HL-60/S4 treated with phorbol 12-myristate 13-acetate at 8.2 ng/mL for 4 days and 3 days (cell line): Measurements from ENCODE around the gene TGFBR3.

ENCODE experiments used
- in situ Hi-C: fragments of 300-500 bp; cut with MboI; formaldehyde crosslinking; loops from 2 replicates; pipeline ENCODE4 v1.15.0; 2022; ENCODE audit warnings: low sequenced_read_pairs

Gene TGFBR3

DNA sequence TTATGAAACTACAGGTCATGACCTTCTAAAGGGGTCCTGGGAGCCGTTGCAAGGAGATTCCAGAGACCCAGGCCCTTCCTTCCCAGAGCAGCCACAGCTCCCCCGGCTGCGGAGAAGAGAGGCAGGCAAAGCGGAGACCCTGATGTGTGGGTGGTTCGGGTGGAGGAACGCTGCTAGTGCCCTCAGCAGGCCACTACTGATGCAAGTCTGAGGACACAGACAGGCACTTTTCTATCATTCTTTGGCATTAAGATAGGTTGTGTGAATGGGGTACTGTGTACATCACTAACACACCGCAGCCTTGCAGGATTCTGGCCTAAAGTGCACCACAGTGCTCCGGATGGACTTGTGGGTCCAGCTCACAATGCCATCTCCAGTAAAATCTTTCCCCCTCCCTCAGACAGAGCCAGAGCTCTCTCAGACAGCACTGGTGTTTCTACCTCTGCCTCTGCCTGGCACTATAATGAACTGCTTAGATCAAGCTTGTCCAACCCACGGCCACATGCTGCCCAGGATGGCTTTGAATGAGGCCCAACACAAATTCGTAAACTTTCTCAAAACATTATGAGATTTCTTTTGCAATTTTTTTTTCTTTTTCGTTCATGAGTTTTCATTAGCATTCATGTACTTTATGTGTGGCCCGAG lies 121.4 kb downstream of the TGFBR3 start:
- in situ Hi-C loops: no loop called here

DNA sequence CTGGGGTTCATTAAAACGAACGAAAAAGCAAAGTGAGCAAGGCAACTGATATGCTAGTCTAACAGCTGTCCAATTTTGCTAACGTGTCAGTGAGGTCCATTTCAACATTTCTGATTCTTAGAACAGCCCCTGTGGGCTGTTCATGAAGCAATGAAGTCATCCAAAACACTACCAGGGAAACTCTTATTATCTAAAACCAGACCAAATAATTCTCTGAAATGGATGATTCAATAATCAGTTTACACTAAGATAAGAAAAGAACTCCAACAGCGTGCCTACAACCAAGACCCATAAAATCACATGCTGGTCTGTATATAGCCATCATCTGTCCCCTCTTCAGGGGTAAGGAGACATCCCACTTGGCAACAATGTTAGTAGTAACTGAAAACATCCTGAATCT lies 122.7 kb downstream of the TGFBR3 start:
- in situ Hi-C loops: no loop called here

DNA sequence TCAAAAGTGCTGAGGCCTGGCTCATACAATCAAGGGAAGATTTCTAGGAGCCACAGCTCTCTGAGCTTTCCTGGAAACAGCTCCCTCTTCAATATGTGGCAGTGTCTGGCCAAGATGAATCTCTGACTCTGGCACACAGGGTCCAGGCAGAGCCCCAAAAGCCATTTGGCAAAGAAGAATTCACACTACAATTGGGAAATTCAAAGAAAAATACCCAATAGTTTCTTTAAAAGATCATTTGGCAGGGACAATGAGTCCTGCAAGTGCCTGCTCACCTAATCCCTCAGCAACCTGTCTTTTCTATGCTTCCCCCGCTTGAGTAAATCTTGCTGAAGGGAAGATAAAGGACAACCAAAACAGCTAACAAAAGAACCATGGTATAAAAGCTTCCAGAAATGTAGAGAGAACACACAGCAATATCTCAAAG lies 124.6 kb downstream of the TGFBR3 start:
- in situ Hi-C loops: no loop called here

DNA sequence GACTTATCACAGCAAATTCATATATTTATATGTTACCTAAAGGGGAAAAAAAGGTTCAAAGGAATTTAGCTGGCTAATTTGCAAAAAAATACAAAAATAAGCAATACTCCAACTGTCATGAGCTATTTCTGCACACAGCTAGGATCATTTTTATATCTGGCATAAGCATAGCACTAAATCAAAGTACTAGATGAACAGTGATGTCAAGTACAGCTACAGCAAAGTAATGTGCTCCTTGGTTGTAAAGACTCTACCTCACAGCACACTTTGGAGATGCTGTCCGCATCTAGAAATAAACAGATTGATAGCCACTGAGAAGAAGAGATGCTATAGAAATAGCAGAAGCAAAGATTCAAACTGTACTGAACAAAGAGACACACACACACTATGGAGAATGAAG lies 125.4 kb downstream of the TGFBR3 start:
- in situ Hi-C loops: no loop called here

- in situ Hi-C loops: no loop called here
These were observed 126.9 kb downstream of the TGFBR3 start for GRCh38 chr1:91759076-91759475.

DNA sequence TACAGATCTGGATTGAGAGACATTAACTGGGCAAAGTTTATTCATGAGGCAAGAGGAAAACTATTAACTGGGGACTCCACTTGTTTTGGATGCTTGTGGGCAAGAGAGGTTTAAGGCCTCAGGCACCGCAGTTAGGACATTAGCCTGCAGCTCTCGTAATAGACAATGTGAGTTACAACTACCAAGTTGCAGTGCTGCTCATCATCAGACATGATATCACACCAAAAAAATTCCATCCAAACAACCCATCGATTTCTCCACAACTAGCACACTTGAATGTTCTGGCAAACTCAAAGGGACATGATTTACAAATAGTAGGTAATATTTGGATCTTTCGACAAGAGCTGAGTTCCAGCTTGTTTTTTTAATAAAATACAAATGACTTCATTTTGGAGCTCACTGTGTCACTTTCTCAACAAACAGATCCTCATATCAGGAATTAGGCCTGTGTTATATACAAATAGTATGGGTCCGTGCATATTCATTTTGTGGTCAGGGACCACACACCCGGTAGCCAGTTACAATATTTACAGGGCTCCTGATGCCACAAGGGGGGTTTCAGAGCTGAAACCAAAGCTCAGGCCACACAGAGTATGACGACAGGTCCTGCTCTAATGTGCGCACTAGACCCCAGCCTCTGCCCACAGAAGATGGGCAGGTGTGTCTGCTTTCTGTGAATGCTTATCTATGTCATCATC lies 128.0 kb downstream of the TGFBR3 start:
- in situ Hi-C loops: no loop called here

DNA sequence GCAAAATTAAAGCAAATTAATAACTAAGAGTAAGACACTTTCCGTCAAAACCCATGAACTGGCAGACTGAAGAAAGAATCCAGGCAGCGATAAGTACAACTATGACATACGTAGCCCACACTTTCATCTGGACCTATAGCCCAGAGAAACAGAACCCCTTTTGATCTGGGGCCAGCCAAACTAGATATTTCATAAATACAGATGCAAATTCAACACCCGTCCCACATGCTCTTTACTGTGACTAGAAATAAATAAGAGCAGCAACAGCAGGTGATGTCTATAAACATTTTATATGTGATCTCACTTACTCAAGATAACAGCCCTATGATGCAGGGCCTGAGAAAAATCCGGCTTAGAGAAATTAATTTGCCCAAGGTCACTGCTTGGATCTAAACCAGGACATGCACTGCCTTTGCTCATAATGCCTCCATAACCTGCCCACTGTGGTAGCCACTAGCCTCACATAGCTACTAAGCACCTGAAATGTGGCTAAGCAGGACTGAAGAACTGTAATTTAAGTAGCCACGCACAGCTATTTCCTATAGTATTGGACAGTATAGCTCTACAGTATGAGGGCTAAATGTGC lies 130.2 kb downstream of the TGFBR3 start:
- in situ Hi-C loops: no loop called here

DNA sequence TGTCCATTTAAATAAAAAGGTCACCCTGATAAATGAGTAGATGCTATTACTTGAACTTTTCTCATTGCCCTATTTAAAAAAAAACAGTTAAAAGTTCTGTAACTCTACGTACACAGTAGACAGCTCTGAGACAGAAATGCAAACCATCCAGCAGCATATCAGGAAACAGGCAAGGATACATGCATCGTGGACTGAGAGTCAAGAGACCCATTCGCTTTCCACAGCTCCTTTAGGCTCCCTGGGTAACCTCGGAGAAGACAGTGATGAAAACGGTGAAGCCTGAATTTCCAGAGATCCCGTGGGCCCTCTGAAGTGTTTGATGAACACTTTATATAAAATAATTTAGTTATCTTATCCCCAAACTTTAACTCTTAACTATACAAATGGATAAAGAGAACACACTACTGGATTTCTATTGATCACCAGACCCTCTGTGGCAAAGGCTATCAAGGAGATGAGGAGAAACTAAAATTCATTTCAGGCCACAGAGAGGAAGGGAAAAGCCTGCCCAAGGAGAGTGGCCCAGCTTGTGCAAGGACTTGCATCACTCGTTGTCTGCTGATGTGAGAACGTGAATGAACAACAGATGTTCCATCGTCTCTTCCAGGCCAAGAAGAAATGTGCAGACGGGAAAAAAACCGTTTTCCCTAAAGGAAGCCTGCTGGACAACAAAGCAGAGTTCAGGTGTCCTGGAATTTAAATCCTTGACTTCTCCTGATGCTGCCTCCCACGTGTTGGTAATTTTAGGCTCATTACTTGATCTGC lies 131.0 kb downstream of the TGFBR3 start:
- in situ Hi-C loops: no loop called here

- in situ Hi-C loops: no loop called here
These were observed 131.6 kb downstream of the TGFBR3 start for GRCh38 chr1:91754348-91754747.

GRCh38 chr1:91753878-91754277 lies 132.1 kb downstream of the TGFBR3 start:
- in situ Hi-C loops: no loop called here

DNA sequence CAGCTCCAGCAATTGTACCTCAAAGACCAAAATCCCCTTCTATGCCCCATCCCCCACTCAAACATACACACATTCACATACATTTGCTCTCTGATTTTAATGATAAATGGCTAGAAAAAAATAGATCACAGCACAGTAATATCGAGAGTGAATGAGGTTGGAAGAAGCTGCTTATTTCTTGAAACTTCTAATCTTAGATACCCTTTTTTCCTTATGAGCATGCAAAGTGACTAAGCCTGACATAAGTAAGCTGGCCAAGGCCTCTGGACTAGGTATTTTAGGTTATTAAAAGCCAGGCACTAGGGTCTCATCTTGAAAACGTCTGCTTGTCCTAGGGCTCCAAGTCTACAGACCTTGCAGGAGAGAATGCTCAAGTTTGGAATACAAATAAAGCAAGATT lies 133.6 kb downstream of the TGFBR3 start:
- in situ Hi-C loops: no loop called here

DNA sequence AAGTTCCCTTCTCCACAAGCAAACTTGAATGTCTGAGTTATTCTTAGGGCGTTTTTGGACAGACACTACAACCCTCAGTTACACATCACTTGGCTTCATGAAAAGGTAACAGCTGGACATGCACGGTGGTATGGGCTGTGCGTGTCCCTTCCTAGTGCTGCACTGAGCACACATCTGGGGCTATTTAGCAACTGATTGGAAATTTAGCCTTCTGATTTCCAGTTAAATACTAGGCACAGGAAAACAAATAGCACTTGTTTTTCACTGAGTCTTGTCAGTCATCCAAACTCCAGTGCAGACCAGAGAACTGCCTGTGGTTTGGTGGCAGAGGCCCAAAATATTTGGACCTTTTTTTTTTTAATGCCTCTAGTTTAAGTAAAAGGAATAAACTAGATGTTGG lies 134.7 kb downstream of the TGFBR3 start:
- in situ Hi-C loops: no loop called here

DNA sequence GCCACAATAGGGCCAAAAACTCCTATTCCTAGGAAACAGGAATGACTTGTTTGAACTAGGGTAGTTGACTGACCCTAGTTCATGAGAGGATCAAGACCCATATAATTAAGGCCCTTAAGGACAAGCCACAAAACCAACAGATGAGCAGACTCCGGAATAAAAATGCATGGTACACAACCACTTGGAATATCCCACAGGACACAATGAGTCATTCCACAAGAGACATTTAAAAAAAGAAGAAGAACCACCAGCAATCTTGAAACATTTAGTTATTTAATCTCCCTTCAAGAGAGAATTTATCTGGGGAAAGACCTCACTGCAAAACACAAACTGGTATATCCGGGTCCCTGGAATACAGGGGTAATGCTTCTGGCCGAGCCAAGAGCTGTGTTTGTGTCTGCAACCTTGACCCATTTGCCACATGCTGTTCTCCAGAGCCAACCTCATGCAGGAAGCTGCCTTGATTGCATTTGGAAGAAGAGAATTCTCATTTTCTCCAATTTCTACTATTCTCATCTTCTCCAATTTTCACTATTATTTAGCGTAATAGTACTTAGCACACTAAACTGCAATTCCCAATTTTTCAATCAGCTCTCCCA lies 135.5 kb downstream of the TGFBR3 start:
- in situ Hi-C loops: no loop called here

GRCh38 chr1:91749788-91750231 lies 136.1 kb downstream of the TGFBR3 start:
- in situ Hi-C loops: no loop called here

DNA sequence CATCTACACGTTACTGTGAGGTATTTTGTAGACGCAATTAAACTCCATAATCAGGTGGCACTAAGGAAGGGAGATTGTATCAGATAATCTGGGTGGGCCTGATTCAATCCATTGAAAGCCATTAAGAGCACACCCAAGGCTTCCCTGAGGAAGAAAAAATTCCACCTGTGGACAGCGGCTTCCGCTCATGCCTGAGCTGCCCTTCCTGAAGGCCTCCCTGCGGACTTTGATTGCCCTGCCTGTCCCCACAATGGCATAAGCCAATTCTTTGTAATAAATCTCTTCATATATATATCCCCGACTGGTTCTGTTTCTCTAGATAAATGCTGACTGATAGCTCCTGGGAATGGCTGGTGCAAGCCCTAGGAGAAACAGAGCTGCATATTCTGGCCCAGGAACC lies 138.3 kb downstream of the TGFBR3 start:
- in situ Hi-C loops: no loop called here

- in situ Hi-C loops: no loop called here
These were observed 139.1 kb downstream of the TGFBR3 start for GRCh38 chr1:91746728-91747338.

DNA sequence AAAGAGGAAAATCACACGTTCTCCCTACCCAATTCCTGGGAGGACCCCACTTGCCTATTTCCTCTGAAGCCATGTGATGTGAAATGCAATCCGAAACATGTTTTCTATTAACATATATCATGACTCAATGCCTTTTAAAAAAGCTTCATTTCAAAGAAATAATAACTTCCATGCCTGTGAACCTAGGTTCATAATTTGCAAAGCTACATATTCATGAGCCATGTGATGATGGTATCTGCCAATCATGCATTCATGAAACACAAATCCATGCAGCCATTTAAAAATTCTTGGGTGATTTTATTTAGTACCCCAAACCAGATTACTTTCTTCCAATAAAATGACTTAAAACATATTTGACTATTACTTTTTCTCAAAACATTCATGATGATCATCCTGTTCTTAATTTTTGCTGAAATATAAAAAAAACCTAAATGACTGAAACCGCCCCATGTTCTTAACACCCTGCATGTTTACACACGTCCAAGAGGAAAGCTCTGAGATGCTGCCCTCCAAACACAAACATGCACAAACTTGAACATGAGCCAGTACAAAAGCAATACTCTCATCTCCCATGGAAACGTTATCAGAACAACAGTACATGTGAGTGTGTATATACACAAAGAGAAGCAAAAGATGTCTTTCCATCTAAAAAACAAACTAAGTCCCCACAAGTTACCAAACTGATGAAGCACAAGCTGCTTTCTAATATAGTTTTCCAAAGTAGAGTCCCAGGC lies 140.1 kb downstream of the TGFBR3 start:
- in situ Hi-C loops: no loop called here

DNA sequence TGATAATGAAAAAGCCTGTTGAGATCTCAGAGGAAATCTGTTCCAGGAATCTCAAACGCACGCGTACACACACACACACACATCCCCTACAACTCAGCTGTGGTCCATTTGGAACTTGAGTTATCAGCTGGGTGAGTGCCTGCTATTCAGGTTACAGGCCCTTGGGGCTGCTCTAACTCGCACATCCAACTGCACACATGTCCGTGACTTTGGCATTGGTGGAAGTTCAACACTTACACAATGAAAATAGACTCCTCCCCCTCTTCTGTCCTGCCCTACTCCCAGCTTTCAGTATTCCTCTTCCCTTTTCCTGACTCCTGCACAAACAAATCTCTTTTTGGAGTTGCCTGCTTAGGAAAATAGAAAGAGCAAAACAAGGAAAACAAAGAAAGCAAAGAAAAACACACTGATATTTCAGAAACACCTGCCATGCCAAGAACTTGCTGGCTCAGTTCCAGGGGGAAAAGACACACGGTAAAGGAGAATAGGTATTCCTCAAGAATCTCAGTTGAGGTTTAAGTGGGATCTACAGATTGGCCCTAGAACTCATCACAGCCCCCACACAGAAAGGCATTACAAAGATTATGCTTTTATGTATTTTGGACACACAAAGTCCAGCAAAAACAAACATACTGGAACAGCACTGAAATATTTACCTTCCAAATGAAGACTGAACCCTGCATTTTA lies 140.9 kb downstream of the TGFBR3 start:
- in situ Hi-C loops: no loop called here

DNA sequence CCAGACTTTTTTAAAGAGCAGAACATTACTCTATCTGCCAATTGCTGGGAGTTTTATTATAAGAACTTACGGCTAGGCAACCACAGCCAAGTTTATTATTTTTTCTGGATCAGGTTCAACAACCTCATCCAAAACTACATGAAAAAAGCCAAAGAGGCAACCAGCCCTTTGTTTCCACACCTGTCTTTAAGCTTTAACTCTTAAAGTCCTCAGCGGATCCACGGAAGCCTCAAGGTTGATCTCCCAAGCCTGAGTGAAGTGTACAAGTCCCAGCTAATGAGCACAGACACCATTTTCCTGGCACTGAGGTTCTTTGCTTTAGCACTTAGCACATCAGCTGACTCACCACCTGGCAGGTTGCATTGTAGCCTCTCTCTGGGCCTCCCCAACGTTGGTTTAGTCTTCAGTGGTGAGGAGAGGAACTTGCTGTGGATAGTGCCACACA lies 143.1 kb downstream of the TGFBR3 start:
- in situ Hi-C loops: no loop called here
